ENCODE results near the gene LRRC59. TPM values are rescaled to one million over a fixed set of nuclear protein-coding genes. Genes with fewer than 3 reads are reported as not detected.

The LRRC59 gene
- total and polyA plus RNA-seq, 2 of the 13 experiments (the other 11 are each of a cell fraction or from before 2014, with no cell fraction given), result 87.3 to 222 TPM

DNA sequence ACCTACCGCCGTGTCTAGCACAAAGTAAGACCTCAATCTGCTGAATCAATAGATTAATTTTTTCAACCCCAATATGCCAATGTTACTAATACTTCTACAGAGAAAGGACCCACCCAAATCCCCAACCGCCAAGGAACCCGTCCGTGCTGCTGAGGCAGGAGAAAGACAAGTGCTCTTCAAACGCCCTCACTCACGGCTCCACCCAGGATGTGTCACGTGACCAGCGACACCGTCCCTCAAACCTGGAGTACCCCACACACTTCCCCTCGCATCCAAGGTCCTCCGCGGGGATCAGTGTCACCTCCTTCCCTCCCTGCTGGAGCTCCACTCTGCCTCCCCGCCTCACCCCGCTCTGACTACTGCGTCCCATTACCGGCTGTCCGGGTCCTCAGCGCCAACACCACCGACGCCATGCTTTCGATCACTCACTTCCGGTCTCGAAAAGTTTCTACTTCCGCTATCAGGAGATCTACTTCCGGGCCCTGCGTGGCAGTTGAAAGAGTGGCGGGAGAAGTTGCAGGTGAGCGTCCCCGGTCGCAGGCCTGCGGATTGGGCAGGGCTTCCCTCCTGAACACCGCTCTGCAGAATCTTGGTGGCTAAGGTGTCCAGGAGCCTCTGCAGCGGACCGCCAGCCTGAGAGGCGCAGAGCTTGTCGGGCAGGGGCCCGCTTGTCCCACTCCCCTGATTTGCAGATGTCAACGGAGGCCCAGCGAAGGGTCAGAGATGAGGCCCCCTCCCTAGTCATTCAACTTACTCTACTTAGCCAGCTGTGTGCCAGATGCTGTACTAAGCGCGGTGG is 24.4 kb downstream of the LRRC59 start, which contains the start of the genes EME1 and MRPL27 (continued):
- TF ChIP-seq SMYD3 (CRISPR knock-in tag; IDR thresholded peaks at IDR 0.05), result peak; percentile 71; the same call in 1 of the 2 replicates
- TF ChIP-seq SUZ12 (IDR thresholded peaks at IDR 0.05; ENCODE audit: low read depth, low read length), result no peak
- TF ChIP-seq ZNF615 (CRISPR knock-in tag; IDR thresholded peaks at IDR 0.05; ENCODE audit: borderline replicate concordance), result peak; percentile 93; the same call in 1 of the 2 replicates
- TF ChIP-seq TAF1 (CRISPR knock-in tag; IDR thresholded peaks at IDR 0.05), result peak; percentile 99
- peak; percentile 96 for TF ChIP-seq KAT7 (CRISPR knock-in tag; IDR thresholded peaks at IDR 0.05; ENCODE audit: borderline replicate concordance)
- no peak for TF ChIP-seq SOX13 (IDR thresholded peaks at IDR 0.05)
- no peak; a peak in 1 of 4 replicates for TF ChIP-seq SOX13 (CRISPR knock-in tag; conservative IDR thresholded peaks at IDR 0.05 in 1 of 2, IDR thresholded peaks at IDR 0.05 in 1 of 2)
- TF ChIP-seq, protein P1, sequence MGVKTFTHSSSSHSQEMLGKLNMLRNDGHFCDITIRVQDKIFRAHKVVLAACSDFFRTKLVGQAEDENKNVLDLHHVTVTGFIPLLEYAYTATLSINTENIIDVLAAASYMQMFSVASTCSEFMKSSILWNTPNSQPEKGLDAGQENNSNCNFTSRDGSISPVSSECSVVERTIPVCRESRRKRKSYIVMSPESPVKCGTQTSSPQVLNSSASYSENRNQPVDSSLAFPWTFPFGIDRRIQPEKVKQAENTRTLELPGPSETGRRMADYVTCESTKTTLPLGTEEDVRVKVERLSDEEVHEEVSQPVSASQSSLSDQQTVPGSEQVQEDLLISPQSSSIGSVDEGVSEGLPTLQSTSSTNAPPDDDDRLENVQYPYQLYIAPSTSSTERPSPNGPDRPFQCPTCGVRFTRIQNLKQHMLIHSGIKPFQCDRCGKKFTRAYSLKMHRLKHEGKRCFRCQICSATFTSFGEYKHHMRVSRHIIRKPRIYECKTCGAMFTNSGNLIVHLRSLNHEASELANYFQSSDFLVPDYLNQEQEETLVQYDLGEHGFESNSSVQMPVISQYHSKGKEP (CRISPR knock-in tag; IDR thresholded peaks at IDR 0.05), result no peak
- TF ChIP-seq, protein P2, sequence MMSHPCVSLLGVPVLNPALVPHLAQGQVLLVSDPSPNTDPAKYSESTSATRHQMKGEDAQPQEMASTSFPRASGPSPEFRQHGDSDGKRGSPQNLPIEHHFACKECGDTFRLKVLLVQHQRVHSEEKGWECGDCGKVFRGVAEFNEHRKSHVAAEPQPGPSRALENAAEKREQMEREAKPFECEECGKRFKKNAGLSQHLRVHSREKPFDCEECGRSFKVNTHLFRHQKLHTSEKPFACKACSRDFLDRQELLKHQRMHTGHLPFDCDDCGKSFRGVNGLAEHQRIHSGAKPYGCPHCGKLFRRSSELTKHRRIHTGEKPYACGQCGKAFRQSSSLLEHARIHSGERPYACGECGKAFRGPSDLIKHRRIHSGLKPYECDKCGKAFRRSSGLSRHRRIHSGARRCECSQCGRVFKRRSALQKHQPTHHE (CRISPR knock-in tag; IDR thresholded peaks at IDR 0.05; ENCODE audit: borderline replicate concordance), result peak; percentile 87; the same call in 1 of the 2 replicates
- TF ChIP-seq RCOR2 (CRISPR knock-in tag; IDR thresholded peaks at IDR 0.05), result no peak
- peak; percentile 67; the same call in 1 of the 2 replicates for TF ChIP-seq ZNF746 (CRISPR knock-in tag; IDR thresholded peaks at IDR 0.05)
- peak; percentile 73; the same call in 1 of the 2 replicates for TF ChIP-seq ZSCAN31 (CRISPR knock-in tag; IDR thresholded peaks at IDR 0.05; ENCODE audit: low read depth)
- TF ChIP-seq, protein P3, sequence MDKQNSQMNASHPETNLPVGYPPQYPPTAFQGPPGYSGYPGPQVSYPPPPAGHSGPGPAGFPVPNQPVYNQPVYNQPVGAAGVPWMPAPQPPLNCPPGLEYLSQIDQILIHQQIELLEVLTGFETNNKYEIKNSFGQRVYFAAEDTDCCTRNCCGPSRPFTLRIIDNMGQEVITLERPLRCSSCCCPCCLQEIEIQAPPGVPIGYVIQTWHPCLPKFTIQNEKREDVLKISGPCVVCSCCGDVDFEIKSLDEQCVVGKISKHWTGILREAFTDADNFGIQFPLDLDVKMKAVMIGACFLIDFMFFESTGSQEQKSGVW (CRISPR knock-in tag; IDR thresholded peaks at IDR 0.05; ENCODE audit: borderline replicate concordance), result no peak
- no peak for TF ChIP-seq ZNF121 (CRISPR knock-in tag; IDR thresholded peaks at IDR 0.05)
- TF ChIP-seq, protein P4, sequence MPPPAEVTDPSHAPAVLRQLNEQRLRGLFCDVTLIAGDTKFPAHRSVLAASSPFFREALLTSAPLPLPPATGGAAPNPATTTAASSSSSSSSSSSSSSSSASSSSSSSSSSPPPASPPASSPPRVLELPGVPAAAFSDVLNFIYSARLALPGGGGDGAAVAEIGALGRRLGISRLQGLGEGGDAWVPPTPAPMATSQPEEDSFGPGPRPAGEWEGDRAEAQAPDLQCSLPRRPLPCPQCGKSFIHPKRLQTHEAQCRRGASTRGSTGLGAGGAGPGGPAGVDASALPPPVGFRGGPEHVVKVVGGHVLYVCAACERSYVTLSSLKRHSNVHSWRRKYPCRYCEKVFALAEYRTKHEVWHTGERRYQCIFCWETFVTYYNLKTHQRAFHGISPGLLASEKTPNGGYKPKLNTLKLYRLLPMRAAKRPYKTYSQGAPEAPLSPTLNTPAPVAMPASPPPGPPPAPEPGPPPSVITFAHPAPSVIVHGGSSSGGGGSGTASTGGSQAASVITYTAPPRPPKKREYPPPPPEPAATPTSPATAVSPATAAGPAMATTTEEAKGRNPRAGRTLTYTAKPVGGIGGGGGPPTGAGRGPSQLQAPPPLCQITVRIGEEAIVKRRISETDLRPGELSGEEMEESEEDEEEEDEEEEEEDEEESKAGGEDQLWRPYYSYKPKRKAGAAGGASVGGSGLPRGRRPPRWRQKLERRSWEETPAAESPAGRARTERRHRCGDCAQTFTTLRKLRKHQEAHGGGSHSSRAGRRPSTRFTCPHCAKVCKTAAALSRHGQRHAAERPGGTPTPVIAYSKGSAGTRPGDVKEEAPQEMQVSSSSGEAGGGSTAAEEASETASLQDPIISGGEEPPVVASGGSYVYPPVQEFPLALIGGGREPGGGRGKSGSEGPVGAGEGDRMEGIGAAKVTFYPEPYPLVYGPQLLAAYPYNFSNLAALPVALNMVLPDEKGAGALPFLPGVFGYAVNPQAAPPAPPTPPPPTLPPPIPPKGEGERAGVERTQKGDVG (CRISPR knock-in tag; IDR thresholded peaks at IDR 0.05; ENCODE audit: borderline replicate concordance), result peak; percentile 93
- peak; percentile 75; the same call in 1 of the 2 replicates for TF ChIP-seq DNMT1 (CRISPR knock-in tag; IDR thresholded peaks at IDR 0.05)
- TF ChIP-seq FOSL1 (CRISPR knock-in tag; IDR thresholded peaks at IDR 0.05; ENCODE audit: borderline replicate concordance), result no peak
- peak; percentile 85 for TF ChIP-seq U2AF1 (optimal IDR thresholded peaks at IDR 0.05; ENCODE audit: low read depth, low read length)
- no peak for TF ChIP-seq ZFP36L2 (CRISPR knock-in tag; IDR thresholded peaks at IDR 0.05)
- TF ChIP-seq, protein P5, sequence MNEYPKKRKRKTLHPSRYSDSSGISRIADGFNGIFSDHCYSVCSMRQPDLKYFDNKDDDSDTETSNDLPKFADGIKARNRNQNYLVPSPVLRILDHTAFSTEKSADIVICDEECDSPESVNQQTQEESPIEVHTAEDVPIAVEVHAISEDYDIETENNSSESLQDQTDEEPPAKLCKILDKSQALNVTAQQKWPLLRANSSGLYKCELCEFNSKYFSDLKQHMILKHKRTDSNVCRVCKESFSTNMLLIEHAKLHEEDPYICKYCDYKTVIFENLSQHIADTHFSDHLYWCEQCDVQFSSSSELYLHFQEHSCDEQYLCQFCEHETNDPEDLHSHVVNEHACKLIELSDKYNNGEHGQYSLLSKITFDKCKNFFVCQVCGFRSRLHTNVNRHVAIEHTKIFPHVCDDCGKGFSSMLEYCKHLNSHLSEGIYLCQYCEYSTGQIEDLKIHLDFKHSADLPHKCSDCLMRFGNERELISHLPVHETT (CRISPR knock-in tag; conservative IDR thresholded peaks at IDR 0.05), result peak; percentile 83
- TF ChIP-seq GZF1 (CRISPR knock-in tag; IDR thresholded peaks at IDR 0.05), result no peak
- no peak; the same call in 1 of the 2 replicates for TF ChIP-seq RFXANK (CRISPR knock-in tag; IDR thresholded peaks at IDR 0.05)

Data from HepG2 (cell line).